ENCODE data around the gene CDH12.

DNA sequence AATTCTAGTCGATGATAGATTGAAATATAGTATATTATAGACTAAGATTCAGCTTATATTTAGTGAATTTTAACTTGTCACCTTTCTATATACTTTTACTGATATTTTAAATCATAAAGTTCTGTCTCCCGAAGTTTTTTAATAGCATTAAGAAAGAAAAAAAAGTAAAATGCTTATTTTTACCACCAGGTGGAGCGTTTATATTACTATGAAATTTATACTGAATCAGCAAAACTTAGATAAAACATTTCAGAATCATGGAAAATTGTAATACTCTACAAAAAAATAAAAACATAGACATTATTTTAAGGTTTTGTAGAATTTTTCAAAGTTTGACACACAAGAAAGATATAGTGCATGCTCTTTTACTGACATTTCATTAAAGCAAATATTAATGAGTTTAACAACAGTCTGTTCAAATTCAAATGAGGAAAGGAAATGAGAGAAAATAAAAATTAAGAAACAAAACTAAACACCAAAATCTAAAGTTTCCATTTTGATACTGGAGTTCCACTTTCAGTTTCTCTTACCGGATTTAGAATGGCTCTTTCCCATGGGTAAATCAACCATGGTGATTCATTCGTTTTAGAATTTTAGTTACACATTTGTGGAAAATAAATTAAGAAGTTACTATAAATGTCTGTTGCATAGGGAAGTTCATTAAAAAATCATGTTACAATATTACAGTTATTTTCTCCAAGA is 1035.3 kb downstream of the CDH12 start:
- TF ChIP-seq POLR2AphosphoS5 (IDR thresholded peaks at IDR 0.05): no peak
- TF ChIP-seq, protein P1, sequence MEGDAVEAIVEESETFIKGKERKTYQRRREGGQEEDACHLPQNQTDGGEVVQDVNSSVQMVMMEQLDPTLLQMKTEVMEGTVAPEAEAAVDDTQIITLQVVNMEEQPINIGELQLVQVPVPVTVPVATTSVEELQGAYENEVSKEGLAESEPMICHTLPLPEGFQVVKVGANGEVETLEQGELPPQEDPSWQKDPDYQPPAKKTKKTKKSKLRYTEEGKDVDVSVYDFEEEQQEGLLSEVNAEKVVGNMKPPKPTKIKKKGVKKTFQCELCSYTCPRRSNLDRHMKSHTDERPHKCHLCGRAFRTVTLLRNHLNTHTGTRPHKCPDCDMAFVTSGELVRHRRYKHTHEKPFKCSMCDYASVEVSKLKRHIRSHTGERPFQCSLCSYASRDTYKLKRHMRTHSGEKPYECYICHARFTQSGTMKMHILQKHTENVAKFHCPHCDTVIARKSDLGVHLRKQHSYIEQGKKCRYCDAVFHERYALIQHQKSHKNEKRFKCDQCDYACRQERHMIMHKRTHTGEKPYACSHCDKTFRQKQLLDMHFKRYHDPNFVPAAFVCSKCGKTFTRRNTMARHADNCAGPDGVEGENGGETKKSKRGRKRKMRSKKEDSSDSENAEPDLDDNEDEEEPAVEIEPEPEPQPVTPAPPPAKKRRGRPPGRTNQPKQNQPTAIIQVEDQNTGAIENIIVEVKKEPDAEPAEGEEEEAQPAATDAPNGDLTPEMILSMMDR (IDR thresholded peaks at IDR 0.05 in 8 of 11, conservative IDR thresholded peaks at IDR 0.05 in 3 of 11): peak in 5 of 11 experiments; percentile 20 to 39 (median 26)
